ENCODE measurements around the gene UBL4A.

DNA sequence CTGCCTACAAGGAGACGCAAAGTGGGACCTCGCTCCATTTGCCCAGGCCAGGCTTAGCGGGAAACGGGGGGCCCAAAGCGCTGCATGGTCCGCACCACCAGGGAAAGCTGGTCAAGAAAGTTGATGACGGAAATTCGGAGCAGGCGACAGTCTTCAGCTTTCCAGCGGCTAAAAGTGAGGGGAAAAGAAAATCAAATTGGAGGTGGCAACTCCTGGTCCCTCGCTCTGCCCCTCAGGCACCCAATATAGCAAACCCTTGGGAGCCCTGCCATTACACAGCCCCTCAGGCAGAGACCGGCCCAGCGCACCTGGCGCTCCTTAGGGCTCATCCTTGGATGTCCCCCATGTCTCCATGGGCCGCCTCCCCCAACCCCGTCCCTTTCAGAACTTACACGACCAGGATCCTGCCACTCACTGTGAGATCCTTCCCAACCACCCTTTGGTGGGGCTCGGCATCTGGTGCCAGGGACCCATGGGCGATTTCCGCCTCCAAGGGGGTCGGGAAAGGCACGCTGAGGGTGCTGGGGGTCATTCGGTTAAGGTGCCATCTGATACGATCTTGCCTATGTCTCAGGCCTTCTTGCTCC is 8.4 kb downstream of the UBL4A start:
- TF ChIP-seq, protein P1, sequence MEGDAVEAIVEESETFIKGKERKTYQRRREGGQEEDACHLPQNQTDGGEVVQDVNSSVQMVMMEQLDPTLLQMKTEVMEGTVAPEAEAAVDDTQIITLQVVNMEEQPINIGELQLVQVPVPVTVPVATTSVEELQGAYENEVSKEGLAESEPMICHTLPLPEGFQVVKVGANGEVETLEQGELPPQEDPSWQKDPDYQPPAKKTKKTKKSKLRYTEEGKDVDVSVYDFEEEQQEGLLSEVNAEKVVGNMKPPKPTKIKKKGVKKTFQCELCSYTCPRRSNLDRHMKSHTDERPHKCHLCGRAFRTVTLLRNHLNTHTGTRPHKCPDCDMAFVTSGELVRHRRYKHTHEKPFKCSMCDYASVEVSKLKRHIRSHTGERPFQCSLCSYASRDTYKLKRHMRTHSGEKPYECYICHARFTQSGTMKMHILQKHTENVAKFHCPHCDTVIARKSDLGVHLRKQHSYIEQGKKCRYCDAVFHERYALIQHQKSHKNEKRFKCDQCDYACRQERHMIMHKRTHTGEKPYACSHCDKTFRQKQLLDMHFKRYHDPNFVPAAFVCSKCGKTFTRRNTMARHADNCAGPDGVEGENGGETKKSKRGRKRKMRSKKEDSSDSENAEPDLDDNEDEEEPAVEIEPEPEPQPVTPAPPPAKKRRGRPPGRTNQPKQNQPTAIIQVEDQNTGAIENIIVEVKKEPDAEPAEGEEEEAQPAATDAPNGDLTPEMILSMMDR (IDR thresholded peaks at IDR 0.05; ENCODE audit: low read depth, low read length) = no peak
- TF ChIP-seq MYC (IDR thresholded peaks at IDR 0.05; ENCODE audit: low read depth, low read length) = no peak

Data from NB4 (cell line).